Astrocyte (in vitro differentiated cells and primary cell): ENCODE data around the gene TMEM41B. TPM values are rescaled to one million over a fixed set of nuclear protein-coding genes. Genes with fewer than 3 reads are reported as not detected.

Experiments used
- DNase-seq: peaks from one replicate; pipeline ENCODE4 v3.0.0-alpha.2; 2010; ENCODE audit warnings: low read depth
- FAIRE-seq: peaks from 2 replicates; lab custom pipeline; 2011; peaks lifted over from hg19 to GRCh38; lab: Jason Lieb, UNC
- H2AFZ ChIP-seq: 2 replicates; pipeline ENCODE4 v1.6.0; 2012; ENCODE audit warnings: low read depth, low read length, inconsistent platforms
- H3K27ac ChIP-seq: 2 replicates; pipeline ENCODE4 v1.5.1; 2011; ENCODE audit warnings: low read depth, low read length, inconsistent platforms
- H3K27me3 ChIP-seq: 2 replicates; pipeline ENCODE4 v1.6.0; 2011; ENCODE audit warnings: low read length, inconsistent platforms; ENCODE audit not compliant: insufficient read depth
- H3K36me3 ChIP-seq: 2 replicates; pipeline ENCODE4 v1.5.1; 2011; ENCODE audit warnings: low read length, inconsistent platforms; ENCODE audit not compliant: insufficient read depth
- H3K4me1 ChIP-seq: 2 replicates; pipeline ENCODE4 v1.5.1; 2011; ENCODE audit warnings: low read length, inconsistent platforms; ENCODE audit not compliant: insufficient read depth
- H3K4me2 ChIP-seq: 2 replicates; pipeline ENCODE4 v1.6.0; 2012; ENCODE audit warnings: low read length, inconsistent platforms
- H3K4me3 ChIP-seq: 2 replicates; pipeline ENCODE4 v1.5.1; 2011; ENCODE audit warnings: low read depth, mild to moderate bottlenecking, low read length, inconsistent platforms; ENCODE audit not compliant: insufficient read depth
- H3K79me2 ChIP-seq: 2 replicates; pipeline ENCODE4 v1.6.0; 2012; ENCODE audit warnings: mild to moderate bottlenecking, low read length, inconsistent platforms; ENCODE audit not compliant: insufficient read depth
- H3K9ac ChIP-seq: 2 replicates; pipeline ENCODE4 v1.6.0; 2012; ENCODE audit warnings: mild to moderate bottlenecking, low read length, inconsistent platforms
- H3K9me3 ChIP-seq: 2 replicates; pipeline ENCODE4 v1.5.1; 2012; ENCODE audit warnings: low read depth, mild to moderate bottlenecking, low read length, inconsistent platforms; ENCODE audit not compliant: insufficient read depth
- H4K20me1 ChIP-seq: 2 replicates; pipeline ENCODE4 v1.6.0; 2012; ENCODE audit warnings: low read length, inconsistent platforms; ENCODE audit not compliant: insufficient read depth
- H3K27ac Mint-ChIP-seq: one replicate; pipeline ENCODE4 v1.8.0; 2021; ENCODE audit warnings: mild to moderate bottlenecking, mixed read lengths; ENCODE audit not compliant: unreplicated experiment
- H3K27me3 Mint-ChIP-seq: one replicate; pipeline ENCODE4 v1.8.0; 2021; ENCODE audit warnings: low read depth, mixed read lengths; ENCODE audit not compliant: unreplicated experiment
- H3K36me3 Mint-ChIP-seq: one replicate; pipeline ENCODE4 v1.8.0; 2021; ENCODE audit warnings: low read depth, mixed read lengths; ENCODE audit not compliant: unreplicated experiment
- H3K4me1 Mint-ChIP-seq: one replicate; pipeline ENCODE4 v1.8.0; 2021; ENCODE audit warnings: low read depth, mixed read lengths; ENCODE audit not compliant: unreplicated experiment
- H3K4me3 Mint-ChIP-seq: one replicate; pipeline ENCODE4 v1.8.0; 2021; ENCODE audit warnings: mild to moderate bottlenecking, moderate library complexity, mixed read lengths; ENCODE audit not compliant: unreplicated experiment
- H3K9me3 Mint-ChIP-seq: one replicate; pipeline ENCODE4 v1.8.0; 2021; ENCODE audit warnings: mild to moderate bottlenecking, mixed read lengths; ENCODE audit not compliant: unreplicated experiment
- EZH2 ChIP-seq: IDR thresholded peaks from 2 replicates; pipeline ENCODE4 v1.6.1; 2012; ENCODE audit warnings: mild to moderate bottlenecking, low read length, inconsistent platforms; ENCODE audit not compliant: insufficient read depth
- total RNA-seq: library from RNA; stranded (reverse); gene quantifications from 2 replicates; pipeline ENCODE4 v1.2.1, GENCODE V29; 2021
- TF ChIP-seq, protein P1 (sequence below): IDR thresholded peaks from 2 replicates; pipeline ENCODE4 v1.5.1; 2011; ENCODE audit warnings: low read depth, mild to moderate bottlenecking, inconsistent platforms, low read length, moderate library complexity; ENCODE audit not compliant: insufficient read depth

The TMEM41B gene
- total RNA-seq, 1 donor from 2014 or later: 43.8 TPM

DNA sequence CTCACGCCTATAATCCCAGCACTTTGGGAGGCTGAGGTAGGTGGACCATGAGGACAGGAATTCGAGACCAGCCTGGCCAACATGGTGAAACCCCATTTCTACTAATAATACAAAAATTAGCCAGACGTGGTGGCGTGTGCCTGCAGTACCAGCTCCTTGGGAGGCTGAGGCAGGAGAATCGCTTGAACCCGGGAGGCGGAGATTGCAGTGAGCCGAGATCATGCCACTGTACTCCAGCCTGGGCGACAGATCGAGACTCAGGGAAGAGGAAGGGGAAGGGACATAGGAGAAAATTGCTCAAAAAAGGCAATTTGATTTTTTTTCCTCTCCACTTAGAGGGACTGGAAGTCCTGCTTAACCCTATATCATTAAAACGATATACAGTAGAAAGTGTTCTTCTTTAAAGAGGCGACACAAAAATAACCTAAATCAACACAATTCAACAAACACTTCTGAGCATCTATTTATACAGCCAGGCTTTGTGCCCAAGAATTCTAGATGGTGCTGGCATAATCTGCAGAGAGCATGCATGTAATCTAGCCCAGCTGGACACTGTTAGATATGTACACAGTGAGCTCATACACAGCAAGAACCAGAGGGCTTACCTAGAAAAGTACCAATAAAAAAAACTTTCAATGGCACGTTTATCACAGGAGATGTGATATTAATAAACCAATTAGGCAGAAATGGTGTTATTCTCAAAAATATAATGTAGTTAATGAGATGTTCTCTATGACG lies 28.4 kb downstream of the TMEM41B start:
- H3K27ac ChIP-seq: no peak overlapping the region
- no peaks in the 10 kb centered on the region for H3K36me3 ChIP-seq
- no peaks in the 10 kb centered on the region for H3K4me1 Mint-ChIP-seq
- no peak overlapping the region for H3K27ac Mint-ChIP-seq
- DNase-seq: no peak
- H3K27me3 Mint-ChIP-seq: no peaks in the 10 kb centered on the region
- H2AFZ ChIP-seq: no peak overlapping the region
- H3K9me3 ChIP-seq: no peaks in the 10 kb centered on the region
- no peaks in the 10 kb centered on the region for H3K36me3 Mint-ChIP-seq
- FAIRE-seq: no peak
- no peak overlapping the region for H3K4me3 ChIP-seq
- peaks cover 6% of the 10 kb centered on the region for H4K20me1 ChIP-seq
- H3K27me3 ChIP-seq: no peaks in the 10 kb centered on the region
- no peak overlapping the region for H3K9ac ChIP-seq
- no peaks in the 10 kb centered on the region for H3K9me3 Mint-ChIP-seq
- no peaks in the 10 kb centered on the region for H3K4me1 ChIP-seq
- no peak overlapping the region for H3K4me2 ChIP-seq
- H3K79me2 ChIP-seq: no peaks in the 10 kb centered on the region
- no peak overlapping the region for H3K4me3 Mint-ChIP-seq
- TF ChIP-seq EZH2: no peak
- TF ChIP-seq, protein P1, sequence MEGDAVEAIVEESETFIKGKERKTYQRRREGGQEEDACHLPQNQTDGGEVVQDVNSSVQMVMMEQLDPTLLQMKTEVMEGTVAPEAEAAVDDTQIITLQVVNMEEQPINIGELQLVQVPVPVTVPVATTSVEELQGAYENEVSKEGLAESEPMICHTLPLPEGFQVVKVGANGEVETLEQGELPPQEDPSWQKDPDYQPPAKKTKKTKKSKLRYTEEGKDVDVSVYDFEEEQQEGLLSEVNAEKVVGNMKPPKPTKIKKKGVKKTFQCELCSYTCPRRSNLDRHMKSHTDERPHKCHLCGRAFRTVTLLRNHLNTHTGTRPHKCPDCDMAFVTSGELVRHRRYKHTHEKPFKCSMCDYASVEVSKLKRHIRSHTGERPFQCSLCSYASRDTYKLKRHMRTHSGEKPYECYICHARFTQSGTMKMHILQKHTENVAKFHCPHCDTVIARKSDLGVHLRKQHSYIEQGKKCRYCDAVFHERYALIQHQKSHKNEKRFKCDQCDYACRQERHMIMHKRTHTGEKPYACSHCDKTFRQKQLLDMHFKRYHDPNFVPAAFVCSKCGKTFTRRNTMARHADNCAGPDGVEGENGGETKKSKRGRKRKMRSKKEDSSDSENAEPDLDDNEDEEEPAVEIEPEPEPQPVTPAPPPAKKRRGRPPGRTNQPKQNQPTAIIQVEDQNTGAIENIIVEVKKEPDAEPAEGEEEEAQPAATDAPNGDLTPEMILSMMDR: no peak

DNA sequence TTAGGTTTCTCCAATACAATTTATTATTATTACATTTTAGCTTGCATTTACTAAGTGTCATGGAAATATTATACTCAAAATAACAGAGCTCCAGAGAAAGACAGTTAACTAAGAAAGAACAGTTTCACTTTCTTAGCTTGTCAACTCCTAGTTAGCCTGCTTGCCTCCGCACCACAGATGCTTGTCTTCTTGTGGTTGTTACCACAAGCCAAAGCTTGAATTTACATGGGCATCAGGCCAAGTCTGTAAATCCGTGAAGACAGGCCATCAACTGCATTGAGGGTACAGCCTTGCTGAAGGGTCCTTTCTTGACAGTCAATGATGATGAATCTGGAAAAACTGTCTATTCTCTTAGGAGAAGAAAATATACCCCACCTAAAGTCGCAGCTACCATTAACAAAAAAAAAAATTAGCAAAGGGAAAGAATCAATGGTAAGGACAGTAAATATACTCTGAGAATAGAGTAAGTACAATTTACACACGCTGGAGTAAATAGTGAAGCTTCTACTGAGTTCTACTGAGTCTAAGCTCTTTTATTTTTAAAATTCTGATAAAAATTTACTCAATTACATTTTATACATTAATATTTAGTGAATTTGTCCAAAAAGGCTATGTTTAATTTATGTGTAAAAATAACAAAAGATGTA lies 33.6 kb downstream of the TMEM41B start:
- Histone ChIP-seq H3K4me3 (no peak overlapping the region), H3K79me2 (no peaks in the 10 kb centered on the region), H3K27ac (no peak overlapping the region), H3K36me3 (no peaks in the 10 kb centered on the region), H4K20me1 (peaks cover 6% of the 10 kb centered on the region), H2AFZ (no peak overlapping the region), H3K4me2 (peak overlapping the region; percentile 28), H3K9me3 (no peaks in the 10 kb centered on the region), H3K4me1 (peaks cover 7% of the 10 kb centered on the region), H3K27me3 (no peaks in the 10 kb centered on the region), H3K9ac (no peak overlapping the region)
- Mint-ChIP-seq H3K4me3 (no peak overlapping the region), H3K27ac (no peak overlapping the region), H3K36me3 (no peaks in the 10 kb centered on the region), H3K9me3 (no peaks in the 10 kb centered on the region), H3K27me3 (no peaks in the 10 kb centered on the region), H3K4me1 (peaks cover 2% of the 10 kb centered on the region)
- peak; percentile 52 for FAIRE-seq
- peak; percentile 78 for DNase-seq
- no peak for TF ChIP-seq EZH2
- TF ChIP-seq, protein P1: no peak

DNA sequence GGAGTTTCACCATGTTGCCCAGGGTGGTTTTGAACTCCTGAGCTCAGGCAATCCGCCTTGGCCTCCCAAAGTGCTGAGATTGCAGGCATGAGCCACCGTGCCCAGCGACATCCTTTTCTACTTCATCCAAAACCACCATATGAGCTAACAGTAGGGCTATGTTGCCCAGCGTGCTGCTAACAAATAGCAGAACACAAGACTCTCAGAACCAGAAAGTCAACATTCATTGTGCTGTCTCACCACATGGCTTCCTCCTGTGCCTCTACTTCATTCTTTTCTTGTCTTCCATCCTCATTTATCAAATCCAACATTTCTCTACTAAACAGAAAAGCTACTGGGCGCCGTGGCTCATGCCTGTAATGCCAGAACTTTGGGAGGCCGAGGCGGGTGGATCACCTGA lies 37.2 kb downstream of the TMEM41B start:
- peaks cover 6% of the 10 kb centered on the region for H4K20me1 ChIP-seq
- peaks cover 2% of the 10 kb centered on the region for H3K36me3 Mint-ChIP-seq
- no peak overlapping the region for H3K27ac ChIP-seq
- no peaks in the 10 kb centered on the region for H3K9me3 ChIP-seq
- no peak for TF ChIP-seq EZH2
- TF ChIP-seq, protein P1: no peak
- peaks cover 2% of the 10 kb centered on the region for H3K9me3 Mint-ChIP-seq
- peaks cover 7% of the 10 kb centered on the region for H3K4me1 ChIP-seq
- FAIRE-seq: no peak
- H3K27me3 ChIP-seq: no peaks in the 10 kb centered on the region
- no peak overlapping the region for H3K4me3 Mint-ChIP-seq
- DNase-seq: no peak
- H3K9ac ChIP-seq: no peak overlapping the region
- H3K27ac Mint-ChIP-seq: no peak overlapping the region
- no peaks in the 10 kb centered on the region for H3K79me2 ChIP-seq
- no peak overlapping the region for H3K4me2 ChIP-seq
- no peak overlapping the region for H2AFZ ChIP-seq
- H3K36me3 ChIP-seq: no peaks in the 10 kb centered on the region
- peaks cover 2% of the 10 kb centered on the region for H3K4me1 Mint-ChIP-seq
- no peak overlapping the region for H3K4me3 ChIP-seq
- no peaks in the 10 kb centered on the region for H3K27me3 Mint-ChIP-seq
